HL-60/S4 (cell line): ENCODE measurements around the gene CST7.

Source experiments
- in situ Hi-C: fragments of 300-500 bp; cut with MboI; formaldehyde crosslinking; loops from 2 replicates; pipeline ENCODE4 v1.14.3; 2022; ENCODE audit warnings: low sequenced_read_pairs

CST7 gene, protein sequence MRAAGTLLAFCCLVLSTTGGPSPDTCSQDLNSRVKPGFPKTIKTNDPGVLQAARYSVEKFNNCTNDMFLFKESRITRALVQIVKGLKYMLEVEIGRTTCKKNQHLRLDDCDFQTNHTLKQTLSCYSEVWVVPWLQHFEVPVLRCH

DNA sequence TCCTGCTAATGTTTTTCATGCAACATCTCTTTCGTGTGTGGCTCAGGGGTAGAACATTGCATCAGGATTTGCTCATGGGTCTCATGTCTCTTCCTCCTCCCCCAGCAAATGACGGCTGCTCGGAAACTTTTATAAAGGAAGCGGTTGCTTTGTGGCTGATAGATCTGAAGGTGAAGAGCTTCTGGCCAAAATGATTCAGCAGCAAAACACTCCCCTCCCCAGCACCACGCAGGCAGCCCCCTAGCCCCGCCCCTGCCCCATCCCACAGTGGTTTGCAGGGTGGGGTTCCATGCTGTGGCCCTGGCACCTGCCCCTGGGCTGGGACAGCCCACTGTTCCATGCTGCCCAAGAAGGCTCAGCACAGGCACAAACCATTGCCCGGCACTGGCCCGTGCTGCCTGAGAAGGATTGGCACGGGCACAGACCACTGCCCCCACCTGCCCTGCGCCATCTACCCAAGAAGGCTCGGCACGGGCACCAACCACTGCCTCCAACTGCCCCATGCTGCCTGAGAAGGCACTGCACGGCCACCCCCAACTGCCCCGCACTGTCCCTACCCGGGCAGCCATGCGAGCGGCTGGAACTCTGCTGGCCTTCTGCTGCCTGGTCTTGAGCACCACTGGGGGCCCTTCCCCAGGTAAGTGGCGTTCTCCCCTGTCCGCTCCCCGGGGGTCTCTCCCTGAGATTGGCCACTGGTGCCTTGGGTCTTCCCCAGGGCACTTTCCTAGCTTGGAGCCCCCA lies at the start of gene CST7:
Gene CST7, plus strand, starts transcription at position 331 of the 741 bp plus-strand sequence. Its CDS starts 237 bp downstream, at position 568.
- in situ Hi-C loops, result no loop called here

DNA sequence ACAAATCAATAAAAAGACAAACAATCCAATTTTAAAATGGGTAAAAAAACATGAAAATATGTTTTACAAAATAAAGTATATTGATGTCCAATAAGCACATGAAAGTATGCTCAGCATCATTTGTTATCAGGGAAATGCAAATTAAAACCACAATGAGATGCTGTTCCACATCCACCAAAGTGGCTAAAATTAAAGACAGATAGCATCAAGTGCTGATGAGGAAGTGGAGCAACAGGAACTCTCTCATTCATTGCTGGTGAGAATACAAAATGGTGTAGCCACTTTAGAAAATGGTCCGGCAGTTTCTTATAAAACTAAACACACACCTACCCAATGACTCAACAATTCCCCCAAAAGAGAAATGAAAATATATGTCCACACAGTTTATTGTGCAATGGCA lies 42.3 kb upstream of the CST7 start:
- in situ Hi-C loops, result loop anchor here (25.0 kb wide), 2 partner anchors 155 to 970 kb away; partner anchors contain the start of gene ACSS1

DNA sequence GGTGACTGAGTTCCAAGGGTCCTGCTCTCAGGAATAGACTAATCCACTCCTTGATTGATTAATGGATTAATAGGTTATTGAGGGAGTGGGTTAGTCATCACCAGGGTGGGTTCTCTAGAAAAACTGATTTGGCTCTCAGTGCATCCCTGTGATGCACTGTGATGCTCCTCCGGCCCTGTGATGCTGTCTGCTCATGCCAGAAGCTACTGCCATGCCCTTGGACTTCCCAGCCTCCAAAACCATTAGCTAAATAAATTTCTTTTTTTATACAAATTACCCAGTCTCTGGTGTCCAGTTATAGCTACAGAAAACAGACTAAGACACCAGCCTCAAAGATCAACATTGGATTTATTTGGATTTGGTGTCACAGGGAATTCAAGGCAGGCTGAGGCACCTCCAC lies 40.4 kb upstream of the CST7 start:
- in situ Hi-C loops, result loop anchor here (25.0 kb wide), 2 partner anchors 154 to 971 kb away; partner anchors contain the start of gene ACSS1

DNA sequence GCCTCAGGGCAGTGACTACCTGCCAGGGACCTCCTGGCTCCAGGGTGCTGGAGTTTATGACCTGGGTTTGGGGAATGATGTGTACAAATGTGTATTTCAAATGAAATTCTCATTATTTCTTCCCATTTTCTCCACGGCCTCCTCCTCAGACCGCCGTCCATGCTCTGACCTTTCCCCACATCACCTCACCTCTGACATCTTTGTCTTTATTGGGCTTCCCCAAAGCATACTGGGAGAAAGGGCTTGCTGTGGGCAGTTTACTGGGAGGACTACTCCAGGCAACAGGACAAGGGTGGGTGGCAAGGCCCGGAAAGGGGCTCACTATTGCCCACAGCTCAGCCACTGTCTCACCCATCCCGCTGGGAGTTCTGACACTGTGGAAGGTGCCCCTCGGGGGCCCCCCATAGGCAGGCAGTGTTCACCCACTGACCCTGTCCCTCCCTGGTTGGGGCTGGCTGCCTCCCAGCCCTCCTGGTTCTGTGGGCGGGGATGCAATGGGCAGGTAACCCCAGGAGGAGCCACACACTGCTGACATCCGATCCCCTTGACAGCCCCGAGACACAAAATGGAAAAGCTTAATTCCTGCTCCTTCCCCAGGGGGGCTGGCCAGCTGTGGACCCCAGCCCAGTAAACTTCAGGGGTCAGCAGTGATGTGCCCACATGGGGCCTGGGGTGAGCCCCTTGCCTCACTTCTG lies 39.8 kb upstream of the CST7 start:
- in situ Hi-C loops, result loop anchor here (25.0 kb wide), 2 partner anchors 153 to 972 kb away; partner anchors contain the start of gene ACSS1

DNA sequence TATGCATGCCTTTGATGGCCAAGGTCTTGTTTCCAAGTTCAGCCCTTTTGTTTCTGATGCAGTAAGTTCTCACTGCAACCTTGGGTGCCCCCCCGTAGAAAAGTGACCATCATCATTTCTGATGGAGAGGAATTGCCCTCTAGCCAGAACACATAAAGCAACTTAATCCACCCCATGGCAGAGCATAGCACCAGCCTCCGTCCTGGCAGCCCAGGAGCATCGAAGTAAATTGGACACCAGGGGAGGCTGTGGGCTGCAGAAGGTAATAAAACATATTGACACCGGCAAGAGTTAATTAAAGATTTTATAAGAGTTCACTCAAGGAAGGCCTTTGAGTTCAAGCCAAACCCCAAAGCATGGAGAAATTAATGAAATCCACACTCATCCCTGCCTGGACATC lies 39.2 kb upstream of the CST7 start:
- in situ Hi-C loops, result loop anchor here (25.0 kb wide), 2 partner anchors 152 to 973 kb away; partner anchors contain the start of gene ACSS1

DNA sequence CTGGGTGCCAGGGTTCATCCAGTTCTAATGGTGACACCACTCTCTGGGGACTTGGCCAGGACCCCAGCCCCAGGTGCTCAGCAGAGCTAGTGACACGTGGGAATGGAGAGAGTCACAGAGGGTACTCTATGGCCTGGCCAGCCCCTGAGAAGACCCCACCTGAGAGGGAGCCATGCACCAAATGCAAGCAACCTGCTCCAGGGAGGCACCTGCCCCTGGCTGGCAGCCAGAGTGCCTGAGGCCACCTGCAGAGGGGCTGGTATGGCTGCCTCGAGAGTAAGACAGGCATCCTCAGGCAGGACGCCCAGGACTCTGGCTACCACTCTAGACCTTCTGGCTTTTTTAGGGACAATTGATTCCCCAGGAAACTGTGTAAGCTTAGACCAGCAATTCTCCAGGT lies 38.6 kb upstream of the CST7 start:
- in situ Hi-C loops, result loop anchor here (25.0 kb wide), 2 partner anchors 152 to 973 kb away; partner anchors contain the start of gene ACSS1

DNA sequence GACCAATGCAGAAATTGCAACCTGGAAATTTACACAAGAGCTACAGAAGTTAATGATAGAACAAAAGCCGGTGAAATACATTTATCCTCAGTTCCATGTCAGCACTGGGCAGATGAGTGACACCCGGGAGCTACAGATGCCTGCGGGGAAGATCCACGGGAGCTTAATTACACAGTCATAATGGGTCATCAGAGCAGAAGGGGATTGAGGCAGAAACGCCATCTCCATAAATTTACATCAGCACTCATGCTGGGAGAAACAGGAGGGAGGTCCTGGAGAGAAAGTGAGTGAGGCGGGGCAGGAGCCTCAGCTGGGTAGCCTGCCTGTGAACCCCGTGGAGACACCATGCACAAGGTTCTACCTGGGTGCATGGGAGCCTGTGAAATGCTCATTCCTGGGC lies 37.6 kb upstream of the CST7 start:
- in situ Hi-C loops, result loop anchor here (25.0 kb wide), 2 partner anchors 151 to 974 kb away; partner anchors contain the start of gene ACSS1

DNA sequence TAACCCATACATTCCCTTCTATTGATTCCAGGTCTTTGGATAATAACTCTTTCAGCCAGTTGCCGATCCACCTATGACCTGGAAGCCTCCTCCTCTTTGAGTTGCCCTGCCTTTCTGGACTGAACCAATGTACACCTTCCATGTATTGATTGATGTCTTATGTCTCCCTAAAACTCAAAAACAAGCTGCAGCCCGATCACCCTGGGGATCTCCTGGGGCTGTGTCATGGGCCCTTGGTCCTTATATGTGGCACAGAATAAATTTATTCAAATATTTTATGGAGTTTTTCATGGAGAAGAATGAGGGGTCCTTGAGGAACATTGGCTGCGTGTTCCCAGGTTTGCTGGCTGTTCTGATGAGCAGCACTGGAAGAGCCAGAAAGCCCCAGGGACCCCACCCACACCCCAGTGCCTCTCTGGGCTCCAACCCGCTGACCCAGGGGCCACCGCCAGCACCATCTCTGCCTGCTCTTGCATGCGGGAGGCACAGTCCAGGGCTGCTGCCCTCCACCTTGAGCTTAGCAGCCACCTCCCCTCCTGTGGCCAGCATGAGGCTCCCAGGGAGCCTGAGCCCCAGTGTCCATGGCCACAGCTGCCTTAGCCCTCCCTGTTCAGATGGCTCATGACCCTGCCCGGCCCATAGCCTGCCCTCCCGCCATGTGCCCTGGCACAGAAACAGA lies 36.5 kb upstream of the CST7 start:
- in situ Hi-C loops, result loop anchor here (25.0 kb wide), 2 partner anchors 150 to 975 kb away; partner anchors contain the start of gene ACSS1

DNA sequence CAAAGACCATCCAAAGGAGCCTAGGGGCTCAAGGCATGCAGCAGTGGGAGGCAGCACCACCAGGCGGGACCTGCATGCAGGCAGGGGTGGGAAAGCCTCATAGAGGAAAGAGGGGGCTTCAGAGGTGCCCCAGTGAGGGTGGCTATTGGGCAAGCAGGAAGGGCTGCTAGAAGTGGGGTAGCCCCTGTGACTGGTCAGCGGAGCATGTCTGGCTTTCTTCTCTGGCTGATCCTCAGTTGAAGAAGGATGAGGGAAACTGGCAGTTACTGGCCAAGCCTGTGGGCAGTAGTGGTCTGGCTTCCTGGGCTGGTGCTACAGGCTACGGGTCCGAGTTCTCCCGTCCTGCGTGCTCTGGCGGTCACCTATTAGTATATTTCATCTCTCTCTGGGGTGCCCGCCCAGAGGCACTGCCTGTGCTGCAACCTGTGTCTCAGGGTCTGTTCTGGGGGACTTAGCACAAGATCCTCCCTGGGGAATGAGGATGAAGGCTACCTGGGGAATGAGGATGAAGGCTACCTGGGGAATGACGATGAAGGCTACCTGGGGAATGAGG lies 35.9 kb upstream of the CST7 start:
- in situ Hi-C loops, result loop anchor here (25.0 kb wide), 2 partner anchors 149 to 976 kb away; partner anchors contain the start of gene ACSS1

DNA sequence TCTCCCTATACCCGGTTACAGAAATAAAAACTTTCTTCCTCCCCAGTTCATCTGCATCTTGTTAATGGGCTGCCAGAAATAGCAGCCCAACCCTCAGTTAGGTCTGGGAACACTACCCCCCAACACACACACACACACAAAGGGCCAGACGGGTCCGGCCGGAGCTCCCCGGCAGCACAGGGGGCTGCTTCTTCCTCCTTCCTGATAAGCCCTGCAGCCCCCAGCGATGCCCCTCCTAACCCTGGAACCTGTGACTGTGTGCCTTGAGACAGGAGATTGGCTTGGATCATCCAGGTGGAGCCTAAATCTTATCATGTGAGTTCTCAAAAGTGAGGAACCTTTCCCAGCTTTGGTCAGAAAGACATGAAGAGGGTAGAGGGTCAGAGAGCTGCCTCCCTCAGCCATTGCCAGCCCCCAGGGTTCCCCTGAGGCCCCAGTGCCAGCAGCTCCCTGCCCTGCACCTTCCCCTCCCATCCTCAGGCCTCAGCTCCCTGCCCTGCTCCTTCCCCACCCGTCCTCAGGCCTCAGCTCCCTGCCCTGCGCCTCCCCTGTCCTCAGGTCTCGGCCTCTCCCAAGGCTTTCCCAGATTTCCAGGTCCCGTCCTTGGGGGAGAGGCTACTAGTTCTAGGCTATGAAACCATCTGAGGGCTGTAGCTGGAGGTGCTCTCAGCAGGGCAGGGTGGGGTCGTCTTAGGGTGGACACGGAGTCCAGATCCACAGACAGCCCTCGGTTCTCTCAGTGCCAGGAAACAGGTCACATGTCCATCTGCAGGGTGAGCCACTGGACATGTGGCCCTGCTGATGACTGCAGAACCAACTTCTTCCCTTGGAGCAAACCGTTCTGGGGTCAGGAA lies 34.5 kb upstream of the CST7 start:
- in situ Hi-C loops, result loop anchor here (25.0 kb wide), 2 partner anchors 148 to 977 kb away; partner anchors contain the start of gene ACSS1

DNA sequence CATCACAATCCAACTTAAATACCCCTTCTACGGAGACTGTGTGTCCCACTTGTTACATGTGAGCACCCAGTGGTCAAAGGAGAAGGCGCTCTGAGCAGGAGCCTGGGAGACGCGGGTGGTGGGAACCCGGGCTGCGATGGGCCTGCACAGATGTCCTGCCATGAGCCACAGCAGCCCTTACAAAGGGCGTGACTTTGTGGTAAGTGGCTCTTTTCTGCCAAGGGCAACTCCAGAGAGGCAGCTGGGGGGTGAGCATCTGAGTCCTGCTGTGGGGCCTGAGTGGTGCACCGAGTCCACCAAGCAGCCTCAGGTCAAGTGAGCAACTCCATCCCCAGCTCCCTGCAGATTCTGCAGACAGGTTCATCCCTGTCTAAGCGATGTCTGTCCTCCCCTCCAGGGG lies 33.6 kb upstream of the CST7 start:
- in situ Hi-C loops, result loop anchor here (25.0 kb wide), 2 partner anchors 147 to 978 kb away; partner anchors contain the start of gene ACSS1

DNA sequence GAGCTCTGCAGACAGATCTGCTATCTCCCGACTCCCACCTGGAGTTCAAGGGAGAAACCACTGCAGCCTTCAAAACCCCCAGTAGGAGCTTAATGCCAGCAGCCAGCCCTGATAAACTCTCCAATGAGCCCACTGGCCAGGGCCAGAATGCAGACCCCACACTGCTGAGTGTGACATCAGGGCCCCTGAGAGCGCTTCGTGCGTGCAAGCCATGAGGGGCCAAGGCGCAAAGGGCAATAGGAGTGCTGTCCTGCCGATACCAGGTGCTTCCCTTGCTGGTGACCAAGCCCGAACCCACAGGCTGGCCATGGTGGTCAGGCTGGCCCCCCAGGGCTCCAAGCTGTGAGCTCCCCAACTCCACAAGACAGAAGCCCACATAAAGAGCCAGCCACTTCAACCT lies 33.2 kb upstream of the CST7 start:
- in situ Hi-C loops, result loop anchor here (25.0 kb wide), 2 partner anchors 146 to 979 kb away; partner anchors contain the start of gene ACSS1

DNA sequence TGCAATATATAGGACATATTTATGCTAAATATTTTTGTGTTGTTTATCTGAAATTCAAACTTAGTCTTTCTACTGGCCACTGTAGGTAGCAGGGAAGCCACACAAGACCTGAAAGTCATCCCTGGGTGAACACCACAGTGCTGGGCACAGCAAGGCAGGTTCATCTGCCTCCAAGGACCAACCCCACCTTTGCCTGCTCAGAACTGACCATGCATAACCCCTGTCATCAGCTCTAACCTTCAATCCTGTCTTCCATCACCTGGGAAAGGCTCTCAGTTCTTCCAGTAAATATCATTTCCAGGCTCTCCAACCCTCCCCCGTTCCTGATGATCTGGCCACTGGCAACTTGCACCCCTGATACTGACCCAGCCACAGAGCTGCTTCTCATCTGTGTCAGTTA lies 32.7 kb upstream of the CST7 start:
- in situ Hi-C loops, result loop anchor here (25.0 kb wide), 2 partner anchors 146 to 979 kb away; partner anchors contain the start of gene ACSS1

DNA sequence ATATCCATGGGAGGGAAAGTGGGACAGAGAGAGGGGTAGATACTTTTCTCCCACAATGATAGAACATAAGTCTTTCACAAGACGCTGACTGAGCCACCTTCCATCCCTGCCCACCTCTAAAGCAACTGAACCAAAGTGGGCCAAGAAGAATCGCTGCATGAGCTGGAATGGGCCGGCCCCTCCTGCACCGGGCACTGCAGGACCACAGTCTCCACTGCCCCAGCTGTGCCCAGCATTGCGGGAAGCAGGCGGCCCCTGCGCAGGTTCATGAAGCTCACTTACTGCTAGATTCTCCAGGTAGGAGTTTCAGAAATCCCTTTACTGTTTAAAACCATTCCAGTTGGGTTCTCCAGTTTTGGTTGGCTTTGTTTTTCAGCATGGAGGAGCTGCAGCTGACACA lies 32.0 kb upstream of the CST7 start:
- in situ Hi-C loops, result loop anchor here (25.0 kb wide), 2 partner anchors 145 to 980 kb away; partner anchors contain the start of gene ACSS1

DNA sequence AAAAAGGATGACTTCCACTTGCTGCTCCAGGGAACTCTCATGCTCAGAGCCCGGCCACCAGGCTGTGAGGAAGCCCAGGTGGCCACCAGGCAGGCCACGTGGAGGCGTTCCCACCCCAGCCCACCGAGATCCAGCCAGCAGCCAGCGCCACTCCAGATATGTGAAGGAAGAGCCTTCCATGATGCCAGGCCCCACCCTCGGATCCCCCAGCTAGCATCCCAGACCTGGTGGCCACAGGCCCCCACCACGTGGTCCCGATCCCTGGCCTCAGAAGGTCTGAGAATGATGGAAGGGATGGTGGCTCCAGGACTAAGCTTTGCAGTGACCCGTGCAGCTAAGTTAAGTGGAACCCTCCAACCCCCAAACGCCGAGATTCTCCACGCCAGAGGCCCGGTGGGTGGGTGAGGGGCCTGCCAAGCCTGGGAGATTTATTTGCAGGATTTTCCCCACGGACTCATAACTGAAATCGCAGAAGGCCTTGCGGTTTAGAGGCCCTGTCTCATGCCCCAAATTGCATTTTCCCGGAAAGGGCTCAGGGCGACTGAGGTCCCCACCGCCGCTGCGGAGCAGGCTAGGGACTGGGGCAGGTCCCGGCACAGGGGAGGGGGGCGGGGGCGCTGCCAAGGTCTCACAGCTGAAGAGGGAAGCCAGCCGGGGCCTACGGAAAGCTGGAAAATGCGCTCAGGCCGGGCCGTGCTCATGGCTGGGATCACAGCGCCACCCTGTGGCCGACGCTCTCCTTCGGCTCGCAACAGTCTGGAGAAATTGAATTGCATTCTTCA lies 31.1 kb upstream of the CST7 start:
- in situ Hi-C loops, result loop anchor here (25.0 kb wide), 2 partner anchors 144 to 981 kb away; partner anchors contain the start of gene ACSS1

DNA sequence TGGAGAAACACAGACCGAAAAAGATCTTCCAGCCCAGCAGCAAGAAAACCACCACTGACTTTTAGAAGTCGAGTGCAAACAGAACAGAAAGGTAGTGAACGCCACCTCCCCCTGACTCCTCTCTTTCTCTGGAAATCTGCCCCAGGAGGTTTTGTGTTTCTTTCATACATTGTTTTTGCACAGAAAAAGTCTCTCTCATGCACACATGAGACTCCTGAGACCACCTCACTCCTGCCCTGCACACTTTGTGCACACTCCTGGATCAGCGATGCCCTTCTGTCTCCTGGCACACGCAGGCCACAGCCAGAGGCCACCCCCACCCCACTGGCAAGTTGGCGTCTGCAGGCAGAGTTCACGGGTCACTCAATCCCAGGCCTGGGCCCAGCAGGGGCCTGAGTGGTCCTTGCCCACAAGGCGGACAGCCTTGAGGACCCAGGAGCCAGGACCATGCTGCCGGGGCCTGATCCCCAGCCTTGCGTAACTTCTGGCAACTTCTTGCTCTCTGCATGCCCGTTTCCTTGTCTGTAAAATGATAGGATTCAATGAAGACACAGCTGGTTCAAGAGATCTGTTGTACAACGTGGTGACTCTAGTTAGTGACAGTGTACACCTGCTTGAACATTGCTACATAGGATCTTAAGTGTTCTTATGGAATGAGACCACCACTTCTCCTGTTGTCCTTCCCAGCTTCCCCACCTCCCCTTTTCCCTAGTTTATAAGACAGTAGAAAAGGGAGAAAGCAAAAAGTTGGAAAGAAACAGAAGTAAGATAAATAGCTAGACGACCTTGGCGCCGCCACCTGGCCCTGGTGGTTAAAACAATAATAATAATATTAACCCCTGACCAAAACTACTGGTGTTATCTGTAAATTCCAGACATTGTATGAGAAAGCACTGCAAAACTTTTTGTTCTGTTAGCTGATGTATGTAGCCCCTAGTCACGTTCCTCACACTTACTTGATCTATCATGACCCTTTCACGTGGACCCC lies 30.2 kb upstream of the CST7 start:
- in situ Hi-C loops, result loop anchor here (25.0 kb wide), 2 partner anchors 143 to 982 kb away; partner anchors contain the start of gene ACSS1

DNA sequence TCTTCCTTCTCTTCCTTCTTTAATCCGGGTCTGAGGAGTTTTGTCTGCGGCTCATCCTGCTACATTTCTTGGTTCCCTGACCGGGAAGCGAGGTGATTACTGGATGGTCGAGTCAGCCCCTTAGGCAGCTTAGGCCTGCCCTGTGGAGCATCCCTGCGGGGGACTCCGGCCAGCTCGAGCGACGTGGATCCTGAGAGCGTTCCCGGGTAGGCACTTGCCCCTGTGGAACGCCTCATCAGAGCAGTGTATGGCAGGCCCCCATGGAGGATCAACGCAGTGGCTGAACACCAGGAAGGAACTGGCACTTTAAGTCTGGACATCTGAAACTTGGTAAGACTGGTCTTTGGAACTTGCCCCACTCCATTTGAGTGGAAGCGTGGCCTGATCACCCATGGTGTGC lies 29.4 kb upstream of the CST7 start:
- in situ Hi-C loops, result loop anchor here (10.0 to 25.0 kb wide), 3 partner anchors 65 to 982 kb away; partner anchors contain the start of gene ACSS1
